Activated CD8-positive, alpha-beta memory T cell treated with anti-CD3 and anti-CD28 coated beads, Interleukin-2, amount 50 U/mL, for 4 hours (primary cell): ENCODE measurements around the gene AMN.

ENCODE experiments used
- DNase-seq: peaks from one replicate; pipeline ENCODE4 v3.0.0-alpha.2; 2020

AMN gene

GRCh38 chr14:102930138-102930752 lies 7.8 kb downstream of the AMN start:
- no peak for DNase-seq

- DNase-seq, result no peak
These were observed 8.5 kb downstream of the AMN start for GRCh38 chr14:102930753-102931579.

GRCh38 chr14:102931580-102932285 lies 9.3 kb downstream of the AMN start:
- no peak for DNase-seq

GRCh38 chr14:102932484-102933248 lies 10.2 kb downstream of the AMN start:
- no peak for DNase-seq

- DNase-seq, result no peak
These were observed 11.3 kb downstream of the AMN start for GRCh38 chr14:102933618-102934231.

- DNase-seq, result no peak
These were observed 13.3 kb downstream of the AMN start for GRCh38 chr14:102935756-102936155.

- DNase-seq, result no peak
These were observed 15.1 kb downstream of the AMN start for GRCh38 chr14:102937331-102938175.

- no peak for DNase-seq
These were observed 15.7 kb downstream of the AMN start for GRCh38 chr14:102938191-102938590.

- DNase-seq, result no peak
These were observed 16.9 kb downstream of the AMN start for GRCh38 chr14:102939329-102939728.

- DNase-seq, result no peak
These were observed 17.5 kb downstream of the AMN start for GRCh38 chr14:102939820-102940561.

- DNase-seq, result no peak
These were observed 18.4 kb downstream of the AMN start for GRCh38 chr14:102940729-102941362.

- no peak for DNase-seq
These were observed 19.1 kb downstream of the AMN start for GRCh38 chr14:102941419-102942011.

- no peak for DNase-seq
These were observed 19.6 kb downstream of the AMN start for GRCh38 chr14:102942069-102942468.

- DNase-seq, result no peak
These were observed 21.0 kb downstream of the AMN start for GRCh38 chr14:102943454-102943853.

GRCh38 chr14:102943979-102944378 lies 21.5 kb downstream of the AMN start:
- no peak for DNase-seq

GRCh38 chr14:102944448-102945330 lies 22.2 kb downstream of the AMN start:
- no peak for DNase-seq

GRCh38 chr14:102945346-102946130 lies 23.1 kb downstream of the AMN start:
- no peak for DNase-seq
